Fibroblast of pulmonary artery (primary cell): ENCODE measurements around the gene C20orf141.

Source experiments
- DNase-seq: peaks from one replicate; pipeline ENCODE4 v3.0.0-alpha.2; 2010; ENCODE audit warnings: low read depth
- H3K4me3 ChIP-seq: replicated peaks from 2 replicates; pipeline ENCODE4 v1.5.1; 2011; ENCODE audit warnings: low read depth, mild to moderate bottlenecking, control low read depth, low read length, moderate library complexity
- TF ChIP-seq, protein P1 (sequence below): IDR thresholded peaks from 2 replicates; pipeline ENCODE4 v1.5.1; 2011; ENCODE audit warnings: mild to moderate bottlenecking, control low read depth, low read length, inconsistent platforms; ENCODE audit errors: missing control alignments

C20orf141 gene

DNA sequence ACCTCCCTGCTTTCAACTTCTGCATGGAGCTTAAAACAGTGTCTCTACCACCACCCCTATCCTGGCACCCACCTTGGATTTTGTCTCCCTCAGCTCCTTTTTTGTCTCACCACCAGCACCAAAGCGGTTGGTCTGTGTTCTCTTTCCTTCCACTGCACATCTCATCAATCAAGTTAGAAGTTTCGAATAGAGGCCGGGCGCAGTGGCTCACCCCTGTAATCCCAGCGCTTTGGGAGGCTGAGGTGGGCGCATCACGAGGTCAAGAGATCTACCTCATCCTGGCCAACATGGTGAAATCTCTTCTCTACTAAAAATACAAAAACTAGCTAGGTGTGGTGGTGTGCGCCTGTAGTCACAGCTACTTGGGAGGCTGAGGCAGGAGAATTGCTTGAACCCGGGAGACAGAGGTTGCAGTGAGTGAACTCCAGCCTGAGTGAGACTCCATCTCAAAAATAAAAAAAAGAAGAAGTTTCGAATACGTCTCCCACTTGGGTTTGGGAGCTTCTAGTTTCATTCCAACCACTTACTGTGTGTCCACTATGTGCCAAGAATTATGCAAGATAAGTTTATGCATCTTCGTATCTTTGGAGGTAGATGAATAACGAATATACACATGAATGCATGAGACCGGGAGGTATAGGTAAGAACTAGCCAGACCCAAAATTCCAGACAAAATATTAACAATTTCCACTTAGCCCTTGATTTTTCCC, 19.8 kb downstream of the C20orf141 start:
- TF ChIP-seq, protein P1, sequence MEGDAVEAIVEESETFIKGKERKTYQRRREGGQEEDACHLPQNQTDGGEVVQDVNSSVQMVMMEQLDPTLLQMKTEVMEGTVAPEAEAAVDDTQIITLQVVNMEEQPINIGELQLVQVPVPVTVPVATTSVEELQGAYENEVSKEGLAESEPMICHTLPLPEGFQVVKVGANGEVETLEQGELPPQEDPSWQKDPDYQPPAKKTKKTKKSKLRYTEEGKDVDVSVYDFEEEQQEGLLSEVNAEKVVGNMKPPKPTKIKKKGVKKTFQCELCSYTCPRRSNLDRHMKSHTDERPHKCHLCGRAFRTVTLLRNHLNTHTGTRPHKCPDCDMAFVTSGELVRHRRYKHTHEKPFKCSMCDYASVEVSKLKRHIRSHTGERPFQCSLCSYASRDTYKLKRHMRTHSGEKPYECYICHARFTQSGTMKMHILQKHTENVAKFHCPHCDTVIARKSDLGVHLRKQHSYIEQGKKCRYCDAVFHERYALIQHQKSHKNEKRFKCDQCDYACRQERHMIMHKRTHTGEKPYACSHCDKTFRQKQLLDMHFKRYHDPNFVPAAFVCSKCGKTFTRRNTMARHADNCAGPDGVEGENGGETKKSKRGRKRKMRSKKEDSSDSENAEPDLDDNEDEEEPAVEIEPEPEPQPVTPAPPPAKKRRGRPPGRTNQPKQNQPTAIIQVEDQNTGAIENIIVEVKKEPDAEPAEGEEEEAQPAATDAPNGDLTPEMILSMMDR = no peak
- no peak for DNase-seq
- no peak overlapping the region for H3K4me3 ChIP-seq

DNA sequence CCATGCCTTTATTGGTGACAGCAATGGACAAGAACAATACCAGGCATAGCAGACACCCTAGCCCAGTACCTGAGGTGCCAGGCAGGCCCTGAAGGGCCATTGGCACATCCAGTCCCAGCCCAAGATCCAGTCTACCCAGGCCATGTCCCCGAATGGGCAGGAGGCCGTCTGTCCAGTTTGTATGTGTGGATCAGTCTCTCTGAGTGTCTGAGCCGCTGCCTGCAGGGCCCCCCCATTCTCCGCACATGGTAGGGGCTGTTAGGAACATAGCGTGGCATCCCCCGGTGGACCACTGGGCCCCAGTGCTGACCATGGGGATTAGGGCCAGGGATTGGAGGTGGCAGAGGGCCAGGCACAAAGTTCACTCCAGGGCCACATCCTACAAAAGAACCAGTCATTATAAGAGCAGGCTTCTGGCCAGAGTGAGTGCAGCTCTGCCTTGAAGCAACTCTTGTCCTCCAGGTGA, 20.6 kb downstream of the C20orf141 start:
- H3K4me3 ChIP-seq = no peak overlapping the region
- DNase-seq = no peak
- TF ChIP-seq, protein P1 = no peak

DNA sequence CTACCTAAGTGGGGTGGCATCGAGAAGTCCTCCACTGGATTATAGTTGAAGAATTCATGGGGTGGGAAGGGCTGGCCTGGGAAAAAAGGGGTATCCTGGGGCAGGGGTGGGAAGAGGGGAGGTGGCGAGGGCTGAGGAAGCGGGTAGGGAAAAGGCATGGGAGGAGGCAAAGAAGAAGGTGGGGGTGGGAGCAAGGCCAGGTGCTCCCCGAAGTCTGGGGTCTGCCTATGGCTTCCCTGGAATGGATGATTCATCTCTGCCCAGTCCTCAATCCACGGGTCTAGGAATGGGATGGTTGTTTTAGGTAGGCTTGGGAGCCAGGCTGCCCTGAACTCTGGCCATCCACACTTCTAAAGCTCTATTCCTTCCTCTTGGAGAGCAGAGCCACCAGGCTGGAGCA, 21.2 kb downstream of the C20orf141 start:
- DNase-seq = no peak
- no peak overlapping the region for H3K4me3 ChIP-seq
- TF ChIP-seq, protein P1 = no peak

DNA sequence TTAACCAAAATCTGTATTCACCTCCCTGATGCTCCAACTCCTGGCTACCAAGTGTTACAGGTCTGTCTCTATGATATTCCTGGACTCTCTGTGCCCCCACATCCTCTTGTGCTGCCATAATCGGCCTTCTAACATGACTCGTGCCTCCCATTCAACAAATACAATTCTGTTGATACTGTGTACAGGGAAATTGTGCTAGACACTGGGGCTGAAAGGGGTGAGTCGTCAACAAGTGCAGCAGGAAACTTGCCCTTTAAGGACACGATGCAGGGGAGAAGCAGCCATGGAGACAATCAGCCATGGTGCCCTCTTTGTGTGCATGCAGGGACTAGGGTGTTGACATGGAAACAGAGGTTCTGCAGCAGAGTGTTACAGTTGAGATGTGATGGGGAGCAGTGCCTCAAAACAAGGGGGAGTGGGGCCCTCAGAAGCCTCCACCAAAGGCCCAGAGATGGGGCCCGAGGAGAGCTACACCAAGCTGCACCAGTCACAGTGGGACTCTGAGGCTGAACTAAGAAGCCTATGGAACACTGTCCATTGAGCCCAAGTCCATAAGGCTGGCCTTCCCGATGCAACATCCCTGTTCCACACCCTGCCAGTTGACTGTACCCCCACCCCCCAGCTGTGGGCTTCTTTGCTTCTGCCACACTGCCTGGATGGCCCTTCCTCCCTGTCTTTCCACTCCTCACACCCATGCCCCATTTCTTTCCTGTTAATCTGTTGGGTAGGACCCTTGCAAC, 22.6 kb downstream of the C20orf141 start:
- H3K4me3 ChIP-seq = no peak overlapping the region
- no peak for DNase-seq
- TF ChIP-seq, protein P1 = no peak

DNA sequence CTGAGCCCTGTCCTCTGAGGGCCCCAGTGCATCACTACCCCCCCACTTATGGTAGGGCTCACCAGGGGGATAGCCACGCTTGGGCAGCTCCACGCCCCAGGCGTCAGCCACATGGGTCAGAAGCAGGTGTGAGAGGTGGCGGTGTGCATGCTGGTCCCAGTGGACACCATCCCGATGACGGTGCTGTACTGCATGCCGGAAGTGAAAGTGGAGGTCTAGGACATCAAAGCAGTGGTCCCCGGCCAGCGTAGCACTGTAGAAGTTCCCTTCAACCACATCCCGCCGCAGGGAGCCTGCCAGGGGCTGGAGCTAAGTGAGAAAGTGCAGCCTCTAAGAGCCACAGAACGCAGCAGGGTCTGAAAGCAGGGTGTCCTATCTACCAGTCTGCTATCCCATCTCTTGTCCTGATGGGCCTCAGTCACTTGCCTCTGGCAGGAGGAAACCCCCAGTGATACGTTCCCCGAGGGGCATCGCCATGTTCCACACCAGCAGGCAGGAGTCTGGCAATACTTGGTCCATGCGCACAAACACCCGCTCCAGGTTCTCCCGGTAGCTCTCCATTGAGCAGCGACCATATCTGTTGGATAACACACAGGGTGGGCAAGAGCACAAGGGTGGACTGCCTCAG, 23.5 kb downstream of the C20orf141 start:
- no peak overlapping the region for H3K4me3 ChIP-seq
- TF ChIP-seq, protein P1 = no peak
- DNase-seq = no peak

DNA sequence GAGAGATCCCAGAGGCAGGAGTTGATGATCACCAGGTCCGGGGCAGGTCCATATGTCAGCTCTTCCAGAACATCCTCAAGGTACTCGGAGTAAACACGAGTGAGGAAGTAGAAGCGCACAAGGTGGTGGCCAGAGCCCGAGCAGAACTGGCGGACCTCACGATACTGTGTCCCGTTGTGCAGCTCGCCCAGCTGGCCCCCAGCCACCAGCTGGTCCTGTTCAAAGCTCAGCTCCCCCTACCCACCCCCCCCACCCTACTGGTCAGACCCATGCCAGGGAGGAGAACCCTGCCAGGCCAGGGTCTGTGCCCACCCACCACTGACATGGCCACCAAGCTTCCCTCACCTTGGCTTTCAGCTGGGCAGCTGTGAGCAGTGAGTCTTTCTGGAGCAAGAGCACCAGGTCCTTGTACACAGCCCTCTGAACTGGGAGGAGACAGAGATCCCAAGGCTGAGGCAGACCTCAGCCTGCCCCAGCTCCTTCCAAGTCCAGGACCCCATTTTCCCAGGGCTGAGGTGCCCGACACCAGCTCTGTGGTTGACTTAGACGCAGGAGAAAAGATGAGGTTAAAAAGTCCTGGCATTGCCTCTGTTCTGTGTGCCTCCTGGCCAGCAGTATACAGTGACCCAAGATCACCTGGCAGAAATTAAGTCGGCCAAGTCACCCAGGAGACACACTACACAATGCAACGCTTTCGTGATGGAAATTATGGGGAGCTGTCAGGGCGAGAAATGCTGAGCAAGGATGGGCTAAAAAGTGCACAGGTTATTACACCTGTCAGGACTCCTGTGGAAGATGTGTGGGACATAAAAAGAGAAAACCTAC, 24.3 kb downstream of the C20orf141 start:
- TF ChIP-seq, protein P1 = no peak
- no peak for DNase-seq
- no peak overlapping the region for H3K4me3 ChIP-seq
